Measurements from ENCODE around the gene KAT7. TPM values are rescaled to one million over a fixed set of nuclear protein-coding genes. Genes with fewer than 3 reads are reported as not detected.

KAT7 gene
- total RNA-seq, 1 donor from 2014 or later: 34.9 TPM

- DNase-seq (ENCODE audit: low read depth): no peak
These were observed 9.7 kb downstream of the KAT7 start for GRCh38 chr17:49798182-49798581.

DNA sequence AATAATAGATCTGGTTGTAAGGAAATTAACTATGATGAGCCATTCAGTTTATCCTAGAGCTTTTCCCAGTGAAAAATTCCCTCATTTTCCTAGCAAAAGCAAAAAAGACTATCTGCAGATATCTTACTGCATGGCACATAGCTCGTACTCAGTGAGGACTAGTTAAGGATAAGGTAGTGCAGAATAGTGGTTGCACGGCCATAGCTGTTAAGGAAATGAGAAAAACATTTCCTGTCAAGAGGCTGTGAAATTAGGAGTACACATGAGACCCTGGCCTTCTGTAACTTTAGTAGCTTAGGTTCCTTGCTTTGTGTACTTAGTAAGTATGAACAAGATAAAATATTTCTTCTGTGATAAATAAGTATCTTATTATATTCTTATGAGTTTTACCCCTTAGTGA lies 10.3 kb downstream of the KAT7 start:
- no peak for DNase-seq (ENCODE audit: low read depth)

- no peak for DNase-seq (ENCODE audit: low read depth)
These were observed 20.6 kb downstream of the KAT7 start for GRCh38 chr17:49809056-49809455.

GRCh38 chr17:49814781-49815529 lies 26.5 kb downstream of the KAT7 start:
- DNase-seq (ENCODE audit: low read depth): no peak

GRCh38 chr17:49815761-49816281 lies 27.3 kb downstream of the KAT7 start:
- no peak for DNase-seq (ENCODE audit: low read depth)

DNA sequence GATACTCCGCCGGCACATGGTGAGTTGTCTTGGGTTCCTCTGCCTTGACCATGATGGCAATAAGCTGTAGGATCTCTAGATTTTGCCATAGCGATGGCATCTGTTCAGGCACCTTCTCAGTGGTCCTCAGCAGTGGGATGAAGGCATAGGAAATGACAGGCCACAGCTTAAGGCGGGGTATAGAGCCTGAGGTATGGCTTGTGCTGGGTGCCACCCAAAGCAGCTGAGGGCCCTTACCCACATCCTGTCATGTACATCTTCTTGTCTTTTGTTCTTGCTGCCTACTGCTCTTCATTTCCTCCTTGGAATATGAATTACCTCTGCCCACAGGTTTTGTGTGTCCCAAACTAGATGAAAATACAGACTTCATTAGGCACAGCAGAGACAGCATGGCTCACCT lies 29.5 kb downstream of the KAT7 start:
- DNase-seq (ENCODE audit: low read depth): no peak

DNA sequence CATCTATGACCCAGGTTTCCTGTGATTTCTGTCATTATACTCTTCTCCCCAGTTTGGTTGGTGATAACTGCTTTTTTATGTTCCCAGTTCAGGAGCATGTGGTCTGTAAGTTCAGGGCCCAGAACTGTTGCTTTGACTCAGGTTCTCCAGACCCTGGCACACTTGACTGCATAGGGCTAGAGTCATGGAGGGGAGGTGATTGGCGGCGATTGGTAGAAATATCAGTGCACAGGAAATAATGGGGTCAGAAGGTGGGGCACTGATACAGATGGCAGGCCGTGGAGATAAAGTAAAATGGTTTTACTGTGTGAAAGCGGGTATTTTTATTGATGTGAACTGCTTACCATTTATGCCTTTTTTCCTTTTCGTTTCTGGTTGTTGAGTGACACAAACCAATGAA lies 30.7 kb downstream of the KAT7 start:
- no peak for DNase-seq (ENCODE audit: low read depth)

- DNase-seq (ENCODE audit: low read depth): no peak
These were observed 31.2 kb downstream of the KAT7 start for GRCh38 chr17:49819651-49820050.

DNA sequence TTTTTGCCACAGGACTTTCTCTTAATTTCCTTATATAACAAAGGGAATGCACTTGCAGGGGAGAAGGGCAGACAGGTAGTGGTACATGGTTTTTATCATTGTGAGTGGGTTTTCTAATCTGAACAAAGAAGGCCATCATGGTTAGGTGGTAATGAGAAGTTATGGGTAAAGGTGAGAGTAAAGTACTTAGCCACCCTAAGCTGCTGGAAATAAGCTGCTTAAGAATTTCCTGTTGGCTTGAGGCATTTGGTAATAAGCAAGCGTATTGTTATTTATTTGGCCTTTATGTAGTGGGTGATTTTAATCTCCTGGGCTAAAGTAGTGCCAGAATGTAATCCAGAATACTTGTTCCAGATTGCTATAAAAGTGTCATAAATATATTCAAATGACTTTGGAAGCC lies 32.3 kb downstream of the KAT7 start:
- no peak for DNase-seq (ENCODE audit: low read depth)

- no peak for DNase-seq (ENCODE audit: low read depth)
These were observed 33.0 kb downstream of the KAT7 start for GRCh38 chr17:49821466-49821865.

DNA sequence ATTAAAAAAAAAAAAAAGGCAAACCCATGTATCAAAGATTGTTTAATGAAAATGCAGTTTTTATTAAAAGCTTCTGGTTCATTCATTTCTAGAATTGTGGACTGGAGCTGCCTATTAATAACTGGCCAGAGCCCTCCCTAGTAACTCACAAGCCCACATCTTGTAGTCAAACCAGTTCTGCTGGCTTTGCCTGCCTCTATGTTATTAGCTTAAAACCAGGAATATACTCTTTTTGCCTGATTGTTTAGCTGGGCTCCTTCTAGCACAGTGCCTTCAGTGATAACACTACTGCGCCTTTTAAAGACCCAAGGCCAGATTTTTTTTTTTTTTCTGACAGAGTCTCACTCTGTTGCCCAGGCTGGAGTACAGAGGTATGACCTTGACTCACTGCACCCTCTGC lies 33.4 kb downstream of the KAT7 start:
- no peak for DNase-seq (ENCODE audit: low read depth)

DNA sequence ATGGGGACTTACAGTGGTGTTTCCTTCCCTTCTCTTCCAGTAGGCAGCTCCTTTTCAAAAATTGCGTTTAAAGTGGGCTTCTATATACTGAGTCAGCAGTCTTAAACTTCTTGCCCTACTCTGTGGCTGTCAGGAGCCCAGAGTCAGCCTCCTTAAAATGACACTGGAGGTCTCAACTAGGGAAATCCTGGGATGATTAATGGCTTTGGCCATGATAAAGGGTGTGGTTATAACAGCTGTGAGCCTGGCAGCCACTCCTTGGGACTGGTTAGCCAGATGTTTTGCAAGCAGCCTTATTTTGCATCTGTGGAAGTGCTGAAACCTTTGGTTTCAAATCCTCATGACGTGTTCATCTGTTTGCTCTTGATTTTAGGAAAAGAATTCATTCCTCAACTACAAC lies 34.3 kb downstream of the KAT7 start:
- peak; percentile 66 for DNase-seq (ENCODE audit: low read depth)

- DNase-seq (ENCODE audit: low read depth): peak; percentile 27
These were observed 35.1 kb downstream of the KAT7 start for GRCh38 chr17:49823614-49824013.

GRCh38 chr17:49825645-49826044 lies 37.2 kb downstream of the KAT7 start:
- DNase-seq (ENCODE audit: low read depth): no peak

DNA sequence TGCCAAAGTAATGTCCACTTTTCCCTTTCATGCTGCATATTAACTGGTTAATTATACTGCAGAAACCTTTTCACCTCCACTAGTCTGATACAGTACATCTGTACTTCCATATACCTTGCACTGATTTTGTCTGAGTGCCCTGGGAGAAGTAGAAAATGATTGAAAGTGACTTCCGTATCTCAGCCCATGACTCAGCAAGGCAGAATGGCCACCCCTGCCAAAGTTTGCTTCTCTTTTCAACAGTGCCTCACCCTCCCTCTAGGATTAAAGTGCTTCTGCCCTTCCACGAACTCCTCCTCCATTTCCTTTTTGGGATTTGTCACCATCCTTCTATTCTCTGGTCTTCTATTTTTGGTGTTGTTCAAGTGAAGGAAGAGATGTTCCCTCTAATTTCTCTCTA lies 39.8 kb downstream of the KAT7 start:
- peak; percentile 73 for DNase-seq (ENCODE audit: low read depth)

- no peak for DNase-seq (ENCODE audit: low read depth)
These were observed 40.5 kb downstream of the KAT7 start for GRCh38 chr17:49829026-49829425.

GRCh38 chr17:49830605-49831004 lies 42.1 kb downstream of the KAT7 start:
- no peak for DNase-seq (ENCODE audit: low read depth)

GRCh38 chr17:49832840-49833599 lies 44.5 kb downstream of the KAT7 start:
- DNase-seq (ENCODE audit: low read depth): no peak

DNA sequence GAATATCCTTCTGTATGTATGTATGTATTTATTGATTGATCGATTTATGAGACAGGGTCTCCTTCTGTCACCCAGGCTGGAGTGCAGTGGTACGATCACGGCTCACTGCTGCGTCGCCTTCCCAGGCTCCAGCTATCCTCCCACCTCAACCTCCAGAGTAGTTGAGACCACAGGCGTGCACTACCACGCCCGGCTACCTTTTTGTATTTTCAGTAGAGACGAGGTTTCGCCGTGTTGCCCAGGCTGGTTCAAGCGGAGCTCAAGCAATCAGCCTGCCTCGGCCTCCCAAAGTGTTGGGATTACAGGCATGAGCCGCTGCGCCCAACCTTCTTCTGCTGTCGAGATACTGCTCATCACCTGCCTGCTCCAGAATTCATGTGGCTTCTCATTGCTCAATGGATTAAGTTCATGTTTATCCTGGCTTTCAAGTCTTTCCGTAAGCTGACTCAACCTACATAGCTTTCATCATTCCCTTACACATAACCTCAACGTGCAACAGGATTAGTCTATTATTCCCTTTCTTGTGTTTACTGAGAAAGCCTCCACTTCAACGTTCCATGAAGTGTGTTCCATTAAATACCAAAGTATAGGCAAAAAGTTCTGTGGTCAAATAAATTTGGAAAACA lies 45.8 kb downstream of the KAT7 start:
- no peak for DNase-seq (ENCODE audit: low read depth)

DNA sequence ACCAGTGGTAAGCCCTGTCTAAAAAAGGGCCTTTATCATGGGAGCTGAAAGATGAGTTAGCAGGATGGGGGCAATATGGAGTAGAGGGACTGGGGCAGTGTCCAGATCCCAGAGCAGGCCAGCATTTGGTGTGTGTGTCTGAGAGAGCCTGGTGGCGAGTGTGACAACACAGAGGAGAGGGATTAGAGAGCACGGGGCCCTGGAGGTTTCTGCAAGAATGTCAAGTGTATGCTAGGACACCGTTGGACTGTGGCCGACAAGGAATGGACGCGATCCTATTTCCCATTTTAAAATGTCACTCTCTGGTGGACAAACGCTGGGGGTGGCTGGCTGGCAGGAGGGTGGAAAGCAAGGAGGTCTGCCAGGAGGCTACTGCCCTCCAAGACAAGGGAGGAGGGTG lies 47.0 kb downstream of the KAT7 start:
- DNase-seq (ENCODE audit: low read depth): no peak

DNA sequence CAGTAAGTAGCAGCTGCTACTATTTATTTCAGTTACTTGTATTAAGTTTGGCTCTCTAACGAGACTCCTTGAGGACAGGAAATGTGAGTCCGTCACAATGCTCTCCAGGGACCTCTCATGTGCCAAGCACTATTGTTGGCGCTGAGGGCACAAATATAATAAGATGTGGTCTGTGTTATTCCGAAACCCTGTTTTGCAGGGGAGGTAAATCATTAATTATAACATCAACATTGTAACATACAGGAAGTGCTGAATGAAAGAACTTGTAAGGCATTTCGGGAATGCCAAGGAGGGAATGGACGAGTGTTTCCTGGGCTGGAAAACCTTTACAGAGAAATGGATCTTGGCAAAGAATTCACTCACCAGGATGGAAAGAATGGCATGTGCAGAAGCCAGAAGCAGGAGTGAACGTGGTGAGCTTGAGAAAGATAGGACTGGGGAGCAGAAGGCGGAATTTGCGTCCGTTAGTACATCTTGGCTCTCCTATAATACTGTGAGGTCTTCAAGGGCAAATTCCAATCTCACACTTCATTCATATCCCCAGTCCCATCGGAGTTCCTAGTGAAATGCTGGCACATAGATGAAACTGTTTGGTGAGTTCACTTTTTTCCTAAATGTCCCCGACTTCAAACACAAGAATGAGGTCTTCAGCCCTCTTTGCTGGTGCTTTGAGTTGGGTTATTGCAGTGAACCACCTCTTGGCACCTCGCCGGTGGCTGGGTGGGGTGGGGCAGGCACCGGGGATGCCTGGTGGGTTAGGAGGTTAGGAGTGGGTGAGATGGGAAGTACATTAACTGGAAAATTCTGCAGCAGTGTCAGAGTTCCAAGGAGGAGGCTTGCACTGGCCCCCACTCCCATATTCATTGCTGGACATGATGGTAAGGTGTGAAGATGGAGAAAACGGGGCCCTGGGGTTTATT lies 47.9 kb downstream of the KAT7 start:
- peak; percentile 28 for DNase-seq (ENCODE audit: low read depth)

Measured in myocyte (in vitro differentiated cells).